ENCODE results near the gene ITGAL. TPM values are rescaled to one million over a fixed set of nuclear protein-coding genes. Genes with fewer than 3 reads are reported as not detected.
A peak's percentile ranks its signal among the peaks of the same experiment; 100 is the strongest.
"Not testable (repeated sequence)": the region's sequence is repeated elsewhere in the genome, so short reads cannot be mapped to it uniquely, and the experiment has no call there.

ITGAL gene
- total and polyA plus RNA-seq, 2 donors, result 1.8 to 4.1 TPM

- WGBS, result 73% methylated on average over 4 of the region's 4 CpGs
- no peak for DNase-seq (ENCODE audit: extremely low spot score)
- H3K27ac ChIP-seq (ENCODE audit: low read depth), result no peak overlapping the region
- peaks cover 4% of the 10 kb centered on the region for H3K4me1 ChIP-seq (ENCODE audit: insufficient read depth)
- no peaks in the 10 kb centered on the region for H3K36me3 ChIP-seq (ENCODE audit: insufficient read depth)
- H3K4me3 ChIP-seq (ENCODE audit: low read depth, low read length), result no peak overlapping the region
Observed at GRCh38 chr16:30528799-30529457, 56.4 kb downstream of the ITGAL start.

GRCh38 chr16:30530163-30531037 lies 57.9 kb downstream of the ITGAL start:
- no peak overlapping the region for H3K4me3 ChIP-seq (ENCODE audit: low read depth, low read length)
- DNase-seq (ENCODE audit: extremely low spot score), result no peak
- peaks cover 4% of the 10 kb centered on the region for H3K4me1 ChIP-seq (ENCODE audit: insufficient read depth)
- no peak overlapping the region for H3K27ac ChIP-seq (ENCODE audit: low read depth)
- 81% methylated on average over 13 of the region's 13 CpGs for WGBS
- H3K36me3 ChIP-seq (ENCODE audit: insufficient read depth), result no peaks in the 10 kb centered on the region

GRCh38 chr16:30532285-30533145 lies 60.0 kb downstream of the ITGAL start:
- no peak overlapping the region for H3K4me3 ChIP-seq (ENCODE audit: low read depth, low read length)
- 94% methylated on average over 57 of the region's 57 CpGs for WGBS
- peaks cover 4% of the 10 kb centered on the region for H3K4me1 ChIP-seq (ENCODE audit: insufficient read depth)
- no peak for DNase-seq (ENCODE audit: extremely low spot score)
- H3K27ac ChIP-seq (ENCODE audit: low read depth), result no peak overlapping the region
- no peaks in the 10 kb centered on the region for H3K36me3 ChIP-seq (ENCODE audit: insufficient read depth)

GRCh38 chr16:30533146-30533522 lies 60.6 kb downstream of the ITGAL start:
- Histone ChIP-seq H3K27ac (ENCODE audit: low read depth) (no peak overlapping the region), H3K4me3 (ENCODE audit: low read depth, low read length) (no peak overlapping the region), H3K4me1 (ENCODE audit: insufficient read depth) (peaks cover 4% of the 10 kb centered on the region), H3K36me3 (ENCODE audit: insufficient read depth) (no peaks in the 10 kb centered on the region)
- no peak for DNase-seq (ENCODE audit: extremely low spot score)
- 69% methylated on average over 11 of the region's 11 CpGs for WGBS

- WGBS, result 17% methylated on average over 29 of the region's 29 CpGs
- peaks cover 4% of the 10 kb centered on the region for H3K4me1 ChIP-seq (ENCODE audit: insufficient read depth)
- no peak for DNase-seq (ENCODE audit: extremely low spot score)
- peak overlapping the region; percentile 89 for H3K27ac ChIP-seq (ENCODE audit: low read depth)
- H3K36me3 ChIP-seq (ENCODE audit: insufficient read depth), result no peaks in the 10 kb centered on the region
- H3K4me3 ChIP-seq (ENCODE audit: low read depth, low read length), result peak overlapping the region; percentile 72
Observed at GRCh38 chr16:30533748-30534367, 61.3 kb downstream of the ITGAL start.

- Histone ChIP-seq H3K4me3 (ENCODE audit: low read depth, low read length) (peak within 1 kb of the TSS; percentile 72), H3K36me3 (ENCODE audit: insufficient read depth) (no peaks in the 10 kb centered on the region), H3K4me1 (ENCODE audit: insufficient read depth) (peaks cover 4% of the 10 kb centered on the region), H3K27ac (ENCODE audit: low read depth) (peak within 1 kb of the TSS; percentile 89)
- WGBS, result under 1% methylated on average over 70 of the region's 70 CpGs
- peak; percentile 83 for DNase-seq (ENCODE audit: extremely low spot score)
Observed at GRCh38 chr16:30534368-30535105, 62.0 kb downstream of the ITGAL start, which contains the start of gene ZNF747. Gene ZNF747, minus strand, starts transcription at chr16:30534858. Its CDS starts 179 bp downstream, at chr16:30534679.

- WGBS, result 4% methylated on average over 18 of the region's 18 CpGs
- DNase-seq (ENCODE audit: extremely low spot score), result no peak
- Histone ChIP-seq H3K4me3 (ENCODE audit: low read depth, low read length) (peak overlapping the region; percentile 72), H3K36me3 (ENCODE audit: insufficient read depth) (no peaks in the 10 kb centered on the region), H3K4me1 (ENCODE audit: insufficient read depth) (peaks cover 4% of the 10 kb centered on the region), H3K27ac (ENCODE audit: low read depth) (peak overlapping the region; percentile 40)
Observed at GRCh38 chr16:30535106-30535776, 62.7 kb downstream of the ITGAL start.

GRCh38 chr16:30535777-30536190 lies 63.2 kb downstream of the ITGAL start:
- Histone ChIP-seq H3K36me3 (ENCODE audit: insufficient read depth) (no peaks in the 10 kb centered on the region), H3K27ac (ENCODE audit: low read depth) (no peak overlapping the region), H3K4me3 (ENCODE audit: low read depth, low read length) (peak overlapping the region; percentile 72), H3K4me1 (ENCODE audit: insufficient read depth) (peaks cover 4% of the 10 kb centered on the region)
- peak; percentile 64 for DNase-seq (ENCODE audit: extremely low spot score)
- WGBS, result 23% methylated on average over 12 of the region's 12 CpGs

GRCh38 chr16:30536391-30537024 lies 64.0 kb downstream of the ITGAL start:
- H3K27ac ChIP-seq (ENCODE audit: low read depth); DNase-seq (ENCODE audit: extremely low spot score); H3K4me3 ChIP-seq (ENCODE audit: low read depth, low read length); H3K4me1 ChIP-seq (ENCODE audit: insufficient read depth); H3K36me3 ChIP-seq (ENCODE audit: insufficient read depth): not testable (repeated sequence)
- 93% methylated on average over 13 of the region's 13 CpGs for WGBS

- DNase-seq (ENCODE audit: extremely low spot score), result no peak
- WGBS, result 86% methylated on average over 8 of the region's 8 CpGs
- H3K27ac ChIP-seq (ENCODE audit: low read depth), result no peak overlapping the region
Observed at GRCh38 chr16:30539000-30539964, 66.7 kb downstream of the ITGAL start.

GRCh38 chr16:30539986-30540526 lies 67.5 kb downstream of the ITGAL start:
- WGBS, result 94% methylated on average over 13 of the region's 13 CpGs
- not testable (repeated sequence) for H3K36me3 ChIP-seq (ENCODE audit: insufficient read depth); H3K27ac ChIP-seq (ENCODE audit: low read depth); H3K4me3 ChIP-seq (ENCODE audit: low read depth, low read length); DNase-seq (ENCODE audit: extremely low spot score); H3K4me1 ChIP-seq (ENCODE audit: insufficient read depth)

More at GRCh38 chr16:30539000-30539964, 66.7 kb downstream of the ITGAL start:
- Histone ChIP-seq H3K4me3 (ENCODE audit: low read depth, low read length) (no peak overlapping the region), H3K4me1 (ENCODE audit: insufficient read depth) (no peaks in the 10 kb centered on the region), H3K36me3 (ENCODE audit: insufficient read depth) (no peaks in the 10 kb centered on the region)

Data from urinary bladder (tissue), 4 donors.